Activated naive CD4-positive, alpha-beta T cell treated with anti-CD3 and anti-CD28 coated beads, Interleukin-2, amount 10 ng/mL, durations not matched to agents 5 hours and 36 hours (primary cell): ENCODE measurements around the gene STARD10. TPM values are rescaled to one million over a fixed set of nuclear protein-coding genes. Genes with fewer than 3 reads are reported as not detected.

Experiments
- microRNA-seq: library from miRNA; unstranded; fragments of <30 nt; microRNA quantifications from one replicate; pipeline ENCODE4 v1.2.0, GENCODE V29; 2022; ENCODE audit warnings: borderline microRNAs expressed, borderline replicate concordance
- total RNA-seq, 2 experiments: library from RNA; stranded (reverse); gene quantifications; one replicate each; pipeline ENCODE4 v1.2.3, GENCODE V29; 2021

Gene STARD10, protein sequence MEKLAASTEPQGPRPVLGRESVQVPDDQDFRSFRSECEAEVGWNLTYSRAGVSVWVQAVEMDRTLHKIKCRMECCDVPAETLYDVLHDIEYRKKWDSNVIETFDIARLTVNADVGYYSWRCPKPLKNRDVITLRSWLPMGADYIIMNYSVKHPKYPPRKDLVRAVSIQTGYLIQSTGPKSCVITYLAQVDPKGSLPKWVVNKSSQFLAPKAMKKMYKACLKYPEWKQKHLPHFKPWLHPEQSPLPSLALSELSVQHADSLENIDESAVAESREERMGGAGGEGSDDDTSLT
- 10 to 100 TPM in 1 of 2 experiments, 1 to 10 TPM in 1; 6.9 to 11.1 TPM for total RNA-seq

GRCh38 chr11:72793425-72794367 lies at the start of gene STARD10:
TSS of gene STARD10 (minus strand) at chr11:72794047. CDS start at chr11:72781181, 12,866 bp downstream.

GRCh38 chr11:72814286-72815109 lies 20.7 kb upstream of the STARD10 start, which contains the start of gene ATG16L2:
TSS of gene ATG16L2 (plus strand) at chr11:72814411. CDS start at chr11:72814446, 35 bp downstream.

GRCh38 chr11:72752088-72752914 lies 41.5 kb downstream of the STARD10 start, which contains the start of gene ARAP1:
TSS of gene ARAP1 (minus strand) at chr11:72752408. CDS start at chr11:72727128, 25,280 bp downstream.

Small RNA genes lying within 50 kb of the gene (microRNA-seq; reads per million reads assigned to microRNA genes)
- gene MIR4692 = not detected

Other genes starting within 250 kb of the STARD10 start
- under 1 TPM; 0.76 to 0.82 TPM for gene PDE2A, start 119.6 kb downstream of the STARD10 start, total RNA-seq
- gene ARAP1, start 41.6 kb downstream of the STARD10 start, total RNA-seq = 100 to 1,000 TPM; 108 to 116 TPM
- 100 to 1,000 TPM; 124 to 140 TPM for gene ATG16L2, start 20.4 kb upstream of the STARD10 start, total RNA-seq